Measurements from ENCODE around the gene TRIOBP. TPM values are rescaled to one million over a fixed set of nuclear protein-coding genes. Genes with fewer than 3 reads are reported as not detected.

The TRIOBP gene
- total and polyA plus RNA-seq, 2 of the 13 experiments (the other 11 are each of a cell fraction or from before 2014, with no cell fraction given) = 6.1 to 15.4 TPM

GRCh38 chr22:37658133-37659065, 38.4 kb upstream of the TRIOBP start, which contains the start of gene PDXP (continued):
- TF ChIP-seq ZXDC (CRISPR knock-in tag; IDR thresholded peaks at IDR 0.05) (0 out of 2 replicates have a peak, but pooled peaks have one; percentile 20), HMGXB4 (CRISPR knock-in tag; IDR thresholded peaks at IDR 0.05; ENCODE audit: borderline replicate concordance in 1 of 2, low read depth in 1 of 2) (peak in 1 of 2 experiments; percentile 32; a peak in 2 of 4 replicates), NR2F6 (IDR thresholded peaks at IDR 0.05) (no peak), NR2F6 (CRISPR knock-in tag; IDR thresholded peaks at IDR 0.05) (no peak), ZNF776 (CRISPR knock-in tag; IDR thresholded peaks at IDR 0.05) (peak; percentile 39; the same call in 1 of the 2 replicates), ATF7-NPFF (CRISPR knock-in tag; IDR thresholded peaks at IDR 0.05; ENCODE audit: low read depth) (no peak; the same call in 1 of the 2 replicates), NFE2L2 (IDR thresholded peaks at IDR 0.05; ENCODE audit: low read length) (no peak), ZNF563 (CRISPR knock-in tag; IDR thresholded peaks at IDR 0.05) (no peak), ZNF772 (CRISPR knock-in tag; IDR thresholded peaks at IDR 0.05) (no peak; the same call in 1 of the 2 replicates), LRRFIP1 (CRISPR knock-in tag; conservative IDR thresholded peaks at IDR 0.05) (no peak), ZNF589 (CRISPR knock-in tag; conservative IDR thresholded peaks at IDR 0.05) (no peak), ATF4 (CRISPR knock-in tag; IDR thresholded peaks at IDR 0.05) (no peak), ZNF605 (CRISPR knock-in tag; IDR thresholded peaks at IDR 0.05) (no peak), ELF3 (CRISPR knock-in tag; IDR thresholded peaks at IDR 0.05) (peak; percentile 15; the same call in 1 of the 2 replicates), ZNF564 (CRISPR knock-in tag; IDR thresholded peaks at IDR 0.05) (no peak), TOE1 (CRISPR knock-in tag; IDR thresholded peaks at IDR 0.05) (no peak), SP1 (IDR thresholded peaks at IDR 0.05) (no peak), SP1 (CRISPR knock-in tag; IDR thresholded peaks at IDR 0.05) (peak; percentile 60), IRX3 (CRISPR knock-in tag; IDR thresholded peaks at IDR 0.05; ENCODE audit: borderline replicate concordance, low read depth) (no peak)
